HL-60 (cell line): ENCODE results near the gene KYNU.

ENCODE experiments used
- CTCF ChIP-seq: IDR thresholded peaks from one replicate; pipeline ENCODE4 v1.5.1; 2011; ENCODE audit warnings: low read length, control low read depth, inconsistent platforms; ENCODE audit not compliant: insufficient read depth
- GABPA ChIP-seq: IDR thresholded peaks from 2 replicates; pipeline ENCODE4 v1.6.1; 2012; ENCODE audit warnings: low read depth
- POLR2AphosphoS5 ChIP-seq: IDR thresholded peaks from 2 replicates; pipeline ENCODE4 v1.6.1; 2012; ENCODE audit warnings: low read depth
- REST ChIP-seq: IDR thresholded peaks from 2 replicates; pipeline ENCODE4 v1.6.1; 2012; ENCODE audit warnings: low read depth; ENCODE audit not compliant: insufficient replicate concordance
- SPI1 ChIP-seq: IDR thresholded peaks from 2 replicates; pipeline ENCODE4 v1.6.1; 2012; ENCODE audit warnings: low read depth, mild to moderate bottlenecking, borderline replicate concordance

GRCh38 chr2:142901780-142902179 is 24.3 kb downstream of the KYNU start:
- TF ChIP-seq CTCF (no peak), POLR2AphosphoS5 (no peak), REST (no peak), SPI1 (no peak), GABPA (no peak)
